K562 (cell line): ENCODE results near the gene SDE2. TPM values are rescaled to one million over a fixed set of nuclear protein-coding genes. Genes with fewer than 3 reads are reported as not detected.
A peak's percentile ranks its signal among the peaks of the same experiment; 100 is the strongest.

Source experiments
- CBFA2T3 ChIP-seq: fragments of 450-650 bp; IDR thresholded peaks from 2 replicates; pipeline ENCODE4 v1.6.1; 2017
- CBX3 ChIP-seq, 2 experiments: IDR thresholded peaks; 1 replicate in 1 of 2; 2 replicates in 1 of 2; pipeline ENCODE4 v1.6.1; 2012; ENCODE audit warnings: inconsistent platforms in 2 of 2, low read length in 2 of 2, borderline replicate concordance in 1 of 2, control low read depth in 1 of 2
- CREM ChIP-seq: IDR thresholded peaks from 2 replicates; pipeline ENCODE4 v1.6.1; 2014; ENCODE audit warnings: antibody characterized with exemption, low read depth
- EP400 ChIP-seq: fragments of 450-650 bp; IDR thresholded peaks from 2 replicates; pipeline ENCODE4 v1.6.1; 2017; ENCODE audit warnings: antibody characterized with exemption, mild to moderate bottlenecking, moderate library complexity
- ETV5 ChIP-seq: sonication (generic); formaldehyde crosslinking; IDR thresholded peaks from 2 replicates; pipeline ENCODE4 v1.4.0; 2020; ENCODE audit warnings: low read depth, mild to moderate bottlenecking, missing genetic modification reagents
- EZH2 ChIP-seq: IDR thresholded peaks from 2 replicates; pipeline ENCODE4 v1.6.1; 2012; ENCODE audit warnings: low read depth, mild to moderate bottlenecking, inconsistent platforms, low read length, borderline replicate concordance
- FOXK1 ChIP-seq: sonication (generic); formaldehyde crosslinking; IDR thresholded peaks from 2 replicates; pipeline ENCODE4 v1.8.0; 2022; ENCODE audit warnings: missing genetic modification reagents, mild to moderate bottlenecking, borderline replicate concordance
- FOXM1 ChIP-seq, 2 experiments: fragments of 450-650 bp in 1 of 2; sonication (generic) in 1 of 2; formaldehyde crosslinking in 1 of 2; IDR thresholded peaks; 2 replicates each; pipeline versions ENCODE4 v1.6.1 to v1.9.0; 2017 to 2022; ENCODE audit warnings: low read depth in 2 of 2, mild to moderate bottlenecking in 2 of 2, missing genetic modification reagents in 1 of 2, moderate library complexity in 1 of 2
- HMBOX1 ChIP-seq: sonication (generic); IDR thresholded peaks from 2 replicates; pipeline ENCODE4 v1.6.1; 2016
- KAT7 ChIP-seq: sonication (generic); formaldehyde crosslinking; IDR thresholded peaks from 2 replicates; pipeline ENCODE4 v1.8.0; 2022; ENCODE audit warnings: missing genetic modification reagents, mild to moderate bottlenecking, borderline replicate concordance
- L3MBTL2 ChIP-seq: fragments of 450-650 bp; IDR thresholded peaks from 2 replicates; pipeline ENCODE4 v1.6.1; 2016; ENCODE audit warnings: mild to moderate bottlenecking, moderate library complexity
- MEIS2 ChIP-seq: fragments of 450-650 bp; IDR thresholded peaks from 2 replicates; pipeline ENCODE4 v1.6.1; 2014; ENCODE audit warnings: mild to moderate bottlenecking; ENCODE audit not compliant: partially characterized antibody
- NFIC ChIP-seq: fragments of 450-650 bp; IDR thresholded peaks from 2 replicates; pipeline ENCODE4 v1.6.1; 2017; ENCODE audit warnings: mild to moderate bottlenecking, inconsistent platforms
- PHF8 ChIP-seq: fragments of 200-600 bp; sonication (generic); IDR thresholded peaks from 2 replicates; pipeline ENCODE4 v1.6.1; 2012; ENCODE audit warnings: mixed run types, mild to moderate bottlenecking, inconsistent platforms, low read length, moderate library complexity, borderline replicate concordance
- TBP ChIP-seq: optimal IDR thresholded peaks from 2 replicates; pipeline ENCODE3; 2011; ENCODE audit warnings: low read depth, low read length, improper control_type of control experiment
- YY1 ChIP-seq, 3 experiments: IDR thresholded peaks; 2 replicates each; pipeline ENCODE4 v1.6.1; 2011; ENCODE audit warnings: low read length in 2 of 3, mild to moderate bottlenecking in 2 of 3, moderate library complexity in 2 of 3, borderline replicate concordance in 1 of 3, control low read depth in 1 of 3, low read depth in 1 of 3; ENCODE audit not compliant: insufficient read depth in 3 of 3, insufficient replicate concordance in 2 of 3, control insufficient read depth in 1 of 3, insufficient read length in 1 of 3; ENCODE audit errors: extremely low read depth in 1 of 3
- ZBED1 ChIP-seq: IDR thresholded peaks from 2 replicates; pipeline ENCODE4 v1.6.1; 2014
- ZBTB33 ChIP-seq: sonication (generic); formaldehyde crosslinking; IDR thresholded peaks from 2 replicates; pipeline ENCODE4 v1.8.1; 2023; ENCODE audit warnings: mild to moderate bottlenecking, missing genetic modification reagents
- ZNF316 ChIP-seq: fragments of 450-650 bp; IDR thresholded peaks from 2 replicates; pipeline ENCODE4 v1.6.1; 2016
- ZNF384 ChIP-seq: IDR thresholded peaks from 2 replicates; pipeline ENCODE4 v1.6.1; 2012; ENCODE audit warnings: low read depth, low read length, improper control_type of control experiment
- ZNF444 ChIP-seq: fragments of 250-450 bp; sonication (Bioruptor Pico); IDR thresholded peaks from 2 replicates; pipeline ENCODE4 v1.4.0; 2020; ENCODE audit warnings: mild to moderate bottlenecking, moderate library complexity
- ZNF717 ChIP-seq: fragments of 250-450 bp; sonication (Bioruptor Pico); IDR thresholded peaks from 2 replicates; pipeline ENCODE4 v1.5.0; 2021
- polyA plus RNA-seq, 8 experiments: library from polyadenylated mRNA; depleted of rRNA in 4 of 8; stranded (reverse) in 5 of 8; unstranded in 3 of 8; fragments of >200 nt; fragmentation: Nextera tagmentation in 2 of 8; fragmentation: Illumina TruSeq in 1 of 8; extraction: Ambion mirVana in 2 of 8; extraction: Trizol in 1 of 8; gene quantifications; 2 replicates each; pipeline versions ENCODE4 v1.2.1 to v1.2.3, GENCODE V29; 2011 to 2014; ENCODE audit warnings: inconsistent platforms in 1 of 8, missing spikeins in 1 of 8
- total RNA-seq, 7 experiments: library from RNA; depleted of rRNA in 6 of 7; stranded (reverse); fragments of >200 nt in 6 of 7; fragmentation: Illumina TruSeq in 2 of 7; extraction: Trizol in 2 of 7; gene quantifications; 2 replicates each; pipeline versions ENCODE4 v1.2.1 to v1.2.3, GENCODE V29; 2011 to 2021; ENCODE audit warnings: low replicate concordance in 1 of 7
- TF ChIP-seq, protein P1 (sequence below): fragments of 450-650 bp; IDR thresholded peaks from 2 replicates; pipeline ENCODE4 v1.6.1; 2017; ENCODE audit warnings: antibody characterized with exemption, mild to moderate bottlenecking

SDE2 gene
- total and polyA plus RNA-seq, 9 of the 15 experiments (the other 6 are each of a cell fraction or from before 2014, with no cell fraction given), result 14.3 to 62.3 (median 46.0) TPM

GRCh38 chr1:226034482-226034881, 35.3 kb upstream of the SDE2 start (continued):
- peak in 1 of 2 experiments; percentile 32; a peak in 1 of 3 replicates for TF ChIP-seq CBX3 (IDR thresholded peaks at IDR 0.05; ENCODE audit: borderline replicate concordance in 1 of 2, low read length in 2 of 2)
- peak; percentile 57; the same call in 1 of the 2 replicates for TF ChIP-seq CREM
- peak; percentile 17 for TF ChIP-seq TBP
- TF ChIP-seq L3MBTL2, result peak; percentile 48; the same call in 1 of the 2 replicates
- TF ChIP-seq, protein P1, sequence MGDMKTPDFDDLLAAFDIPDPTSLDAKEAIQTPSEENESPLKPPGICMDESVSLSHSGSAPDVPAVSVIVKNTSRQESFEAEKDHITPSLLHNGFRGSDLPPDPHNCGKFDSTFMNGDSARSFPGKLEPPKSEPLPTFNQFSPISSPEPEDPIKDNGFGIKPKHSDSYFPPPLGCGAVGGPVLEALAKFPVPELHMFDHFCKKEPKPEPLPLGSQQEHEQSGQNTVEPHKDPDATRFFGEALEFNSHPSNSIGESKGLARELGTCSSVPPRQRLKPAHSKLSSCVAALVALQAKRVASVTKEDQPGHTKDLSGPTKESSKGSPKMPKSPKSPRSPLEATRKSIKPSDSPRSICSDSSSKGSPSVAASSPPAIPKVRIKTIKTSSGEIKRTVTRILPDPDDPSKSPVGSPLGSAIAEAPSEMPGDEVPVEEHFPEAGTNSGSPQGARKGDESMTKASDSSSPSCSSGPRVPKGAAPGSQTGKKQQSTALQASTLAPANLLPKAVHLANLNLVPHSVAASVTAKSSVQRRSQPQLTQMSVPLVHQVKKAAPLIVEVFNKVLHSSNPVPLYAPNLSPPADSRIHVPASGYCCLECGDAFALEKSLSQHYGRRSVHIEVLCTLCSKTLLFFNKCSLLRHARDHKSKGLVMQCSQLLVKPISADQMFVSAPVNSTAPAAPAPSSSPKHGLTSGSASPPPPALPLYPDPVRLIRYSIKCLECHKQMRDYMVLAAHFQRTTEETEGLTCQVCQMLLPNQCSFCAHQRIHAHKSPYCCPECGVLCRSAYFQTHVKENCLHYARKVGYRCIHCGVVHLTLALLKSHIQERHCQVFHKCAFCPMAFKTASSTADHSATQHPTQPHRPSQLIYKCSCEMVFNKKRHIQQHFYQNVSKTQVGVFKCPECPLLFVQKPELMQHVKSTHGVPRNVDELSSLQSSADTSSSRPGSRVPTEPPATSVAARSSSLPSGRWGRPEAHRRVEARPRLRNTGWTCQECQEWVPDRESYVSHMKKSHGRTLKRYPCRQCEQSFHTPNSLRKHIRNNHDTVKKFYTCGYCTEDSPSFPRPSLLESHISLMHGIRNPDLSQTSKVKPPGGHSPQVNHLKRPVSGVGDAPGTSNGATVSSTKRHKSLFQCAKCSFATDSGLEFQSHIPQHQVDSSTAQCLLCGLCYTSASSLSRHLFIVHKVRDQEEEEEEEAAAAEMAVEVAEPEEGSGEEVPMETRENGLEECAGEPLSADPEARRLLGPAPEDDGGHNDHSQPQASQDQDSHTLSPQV, result peak; percentile 86
- TF ChIP-seq ZNF717 (CRISPR knock-in tag), result no peak
- TF ChIP-seq ZNF384, result 0 out of 2 replicates have a peak, but pooled peaks have one; percentile 5
- no peak for TF ChIP-seq ZNF444
- TF ChIP-seq HMBOX1, result 0 out of 2 replicates have a peak, but pooled peaks have one; percentile 32
- peak; percentile 45 for TF ChIP-seq CBFA2T3
- peak; percentile 37; the same call in 1 of the 2 replicates for TF ChIP-seq EP400
- TF ChIP-seq NFIC, result no peak
- TF ChIP-seq ZBTB33 (CRISPR knock-in tag), result peak; percentile 82
- TF ChIP-seq ETV5 (CRISPR knock-in tag), result no peak
- TF ChIP-seq YY1 (IDR thresholded peaks at IDR 0.05; ENCODE audit: borderline replicate concordance in 1 of 3, control insufficient read depth in 1 of 3, extremely low read depth in 1 of 3, insufficient read depth in 3 of 3, insufficient read length in 1 of 3, insufficient replicate concordance in 2 of 3, low read depth in 1 of 3, low read length in 2 of 3), result peak in 1 of 3 experiments; percentile 23
- 0 out of 2 replicates have a peak, but pooled peaks have one; percentile 12 for TF ChIP-seq FOXM1 (IDR thresholded peaks at IDR 0.05; ENCODE audit: low read depth)
- TF ChIP-seq FOXM1 (CRISPR knock-in tag; IDR thresholded peaks at IDR 0.05; ENCODE audit: low read depth), result no peak
- TF ChIP-seq ZNF316, result peak; percentile 60
- peak; percentile 26; the same call in 1 of the 2 replicates for TF ChIP-seq PHF8
- no peak for TF ChIP-seq EZH2
- TF ChIP-seq ZBED1, result no peak
- TF ChIP-seq MEIS2, result peak; percentile 43
- no peak for TF ChIP-seq KAT7
- TF ChIP-seq FOXK1 (CRISPR knock-in tag), result no peak
